Pons (tissue), 1 donor: ENCODE measurements around the gene SMARCC2.

Experiments
- DNase-seq: peaks from one replicate; pipeline ENCODE4 v3.0.0-alpha.2; 2016; ENCODE audit warnings: low spot score

SMARCC2 gene

GRCh38 chr12:56152132-56152755, 37.0 kb downstream of the SMARCC2 start, which contains the start of gene MYL6B:
Gene MYL6B (plus strand): TSS chr12:56152587. CDS start chr12:56153919, 1,332 bp downstream.
- peak; percentile 82 for DNase-seq

- no peak for DNase-seq
Measured at GRCh38 chr12:56151672-56152131, 37.6 kb downstream of the SMARCC2 start.

- DNase-seq, result no peak
Measured at GRCh38 chr12:56150563-56150962, 38.7 kb downstream of the SMARCC2 start.

- DNase-seq, result no peak
Measured at GRCh38 chr12:56146492-56147460, 42.5 kb downstream of the SMARCC2 start.

GRCh38 chr12:56145217-56145616, 44.1 kb downstream of the SMARCC2 start:
- DNase-seq, result no peak

GRCh38 chr12:56143870-56144269, 45.4 kb downstream of the SMARCC2 start:
- no peak for DNase-seq

GRCh38 chr12:56143217-56143616, 46.1 kb downstream of the SMARCC2 start:
- DNase-seq, result no peak

- DNase-seq, result no peak
Measured at GRCh38 chr12:56141946-56142784, 47.1 kb downstream of the SMARCC2 start.

GRCh38 chr12:56137853-56138571, 51.3 kb downstream of the SMARCC2 start:
- DNase-seq, result no peak

- DNase-seq, result no peak
Measured at GRCh38 chr12:56134897-56135296, 54.4 kb downstream of the SMARCC2 start.

GRCh38 chr12:56130876-56131275, 58.4 kb downstream of the SMARCC2 start:
- no peak for DNase-seq

- no peak for DNase-seq
Measured at GRCh38 chr12:56129942-56130495, 59.3 kb downstream of the SMARCC2 start.

- no peak for DNase-seq
Measured at GRCh38 chr12:56129206-56129941, 59.9 kb downstream of the SMARCC2 start.

GRCh38 chr12:56128670-56129205, 60.5 kb downstream of the SMARCC2 start:
- no peak for DNase-seq

GRCh38 chr12:56127888-56128669, 61.2 kb downstream of the SMARCC2 start, which contains the start of gene ESYT1:
Gene ESYT1 (plus strand): TSS chr12:56128267. CDS start chr12:56128320, 53 bp downstream.
- peak; percentile 99 for DNase-seq

GRCh38 chr12:56127485-56127887, 61.8 kb downstream of the SMARCC2 start:
- DNase-seq, result no peak

- peak; percentile 52 for DNase-seq
Measured at GRCh38 chr12:56126732-56127239, 62.5 kb downstream of the SMARCC2 start.

- DNase-seq, result no peak
Measured at GRCh38 chr12:56124133-56124532, 65.2 kb downstream of the SMARCC2 start.

GRCh38 chr12:56122637-56123036, 66.6 kb downstream of the SMARCC2 start:
- no peak for DNase-seq
